Activated CD8-positive, alpha-beta memory T cell treated with anti-CD3 and anti-CD28 coated beads for 4 hours (primary cell): Measurements from ENCODE around the gene JRKL.
A peak's percentile ranks its signal among the peaks of the same experiment; 100 is the strongest.

Experiments used
- DNase-seq, 2 donors: peaks; one replicate each; pipeline ENCODE4 v3.0.0-alpha.2; 2020; ENCODE audit warnings: low read depth in 2 of 2

Gene JRKL

DNA sequence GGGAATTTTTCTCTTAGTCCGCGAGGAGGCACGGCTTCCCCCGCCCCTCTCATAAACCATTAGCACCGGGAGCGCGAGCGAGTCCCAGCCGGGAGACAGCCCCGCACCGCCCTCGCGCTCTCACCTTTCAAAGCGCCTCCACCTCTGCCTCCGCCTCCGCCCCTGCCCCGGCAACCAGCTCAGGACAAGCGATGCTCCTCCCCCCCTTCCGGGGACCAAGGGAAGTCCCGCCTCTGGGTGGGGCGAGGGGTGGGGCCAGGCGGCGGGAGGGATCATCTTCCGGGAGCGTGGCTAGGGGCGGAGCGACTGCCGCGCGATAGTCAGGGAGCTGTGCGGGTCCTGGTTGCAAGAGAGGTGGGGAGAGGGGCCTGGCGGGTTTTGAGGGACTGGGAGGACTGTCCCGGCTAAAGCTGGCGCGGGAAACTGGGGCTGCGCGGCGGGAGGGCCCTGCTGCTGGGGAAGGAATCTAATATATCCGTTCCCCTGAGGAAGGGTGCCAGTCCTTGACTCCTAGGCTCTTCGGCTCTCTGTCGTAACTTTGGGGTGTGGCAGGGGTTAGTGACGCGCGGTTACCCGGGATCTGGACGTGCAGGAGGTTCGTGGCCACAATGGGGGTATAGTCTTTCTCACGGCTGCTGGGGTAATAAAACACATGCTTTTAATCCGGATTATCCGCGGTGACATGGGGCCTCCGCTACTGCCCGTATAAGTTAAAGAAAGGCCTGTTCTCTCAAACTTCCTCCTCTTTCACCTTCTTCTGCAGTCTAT is at the start of gene JRKL, which contains the start of gene CCDC82:
TSS of gene JRKL (plus strand) at position 294 of the 768 bp plus-strand sequence. CDS start 637 bp downstream, outside the sequence.
TSS of gene CCDC82 (minus strand) at position 193 of the 768 bp plus-strand sequence. CDS start 5,165 bp downstream, outside the sequence.
- DNase-seq: peak; percentile 96 to 97

DNA sequence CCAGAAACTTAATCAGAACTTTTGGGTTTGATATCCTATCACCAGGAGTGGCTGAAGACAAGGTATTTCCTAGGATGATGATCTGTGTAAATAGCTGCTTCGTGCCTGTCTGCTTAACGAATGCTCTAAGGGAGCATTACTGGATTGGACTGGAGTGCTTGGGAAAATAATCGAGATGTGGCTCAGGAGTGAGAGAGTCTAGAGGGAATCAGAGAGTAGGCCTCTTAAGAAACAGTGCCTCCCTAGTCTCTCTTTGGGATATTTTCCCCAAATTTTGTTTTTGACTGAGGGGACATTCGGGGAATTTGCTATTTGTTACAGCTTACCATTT is 49.3 kb upstream of the JRKL start:
- no peak for DNase-seq

DNA sequence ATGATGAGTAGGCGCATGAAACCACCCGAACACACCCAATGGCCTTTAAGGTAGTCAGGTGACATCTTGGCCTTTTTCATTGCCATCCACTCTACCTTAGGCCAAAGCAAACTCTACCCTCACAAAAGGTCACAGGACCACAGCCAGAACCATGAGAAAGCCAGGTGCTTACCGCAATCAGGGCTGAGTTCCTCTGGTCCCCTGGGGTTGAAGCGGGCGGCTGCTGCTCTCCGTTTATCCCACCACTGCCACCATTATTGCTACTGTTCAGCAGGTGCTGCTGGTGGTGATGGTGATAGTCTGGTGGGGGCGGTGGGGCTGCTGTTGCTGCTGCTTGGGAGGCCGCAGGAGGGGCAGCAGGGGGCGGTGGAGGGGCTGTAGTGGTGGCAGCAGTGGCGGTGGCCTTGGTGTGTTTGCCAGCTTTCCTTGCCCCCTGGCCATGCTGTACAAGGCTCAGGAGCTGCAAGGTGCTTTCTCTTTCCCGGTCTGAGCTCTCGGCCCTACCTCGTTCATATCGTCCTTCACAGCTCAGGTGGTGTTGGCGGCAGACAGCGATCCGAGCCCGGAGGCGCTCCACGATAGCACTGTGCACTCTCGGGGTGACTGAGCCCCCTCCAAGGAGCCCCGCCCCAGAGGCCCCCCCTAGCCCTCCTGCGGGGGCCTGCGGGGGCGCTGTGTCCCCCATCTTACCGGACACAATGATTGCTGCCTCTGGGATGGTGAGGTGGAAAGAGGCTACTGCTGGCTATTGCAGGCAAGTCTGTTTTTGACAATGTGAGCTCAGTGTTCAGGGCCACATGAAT is 48.4 kb upstream of the JRKL start:
- peak in 1 of 2 donors; percentile 41 for DNase-seq

DNA sequence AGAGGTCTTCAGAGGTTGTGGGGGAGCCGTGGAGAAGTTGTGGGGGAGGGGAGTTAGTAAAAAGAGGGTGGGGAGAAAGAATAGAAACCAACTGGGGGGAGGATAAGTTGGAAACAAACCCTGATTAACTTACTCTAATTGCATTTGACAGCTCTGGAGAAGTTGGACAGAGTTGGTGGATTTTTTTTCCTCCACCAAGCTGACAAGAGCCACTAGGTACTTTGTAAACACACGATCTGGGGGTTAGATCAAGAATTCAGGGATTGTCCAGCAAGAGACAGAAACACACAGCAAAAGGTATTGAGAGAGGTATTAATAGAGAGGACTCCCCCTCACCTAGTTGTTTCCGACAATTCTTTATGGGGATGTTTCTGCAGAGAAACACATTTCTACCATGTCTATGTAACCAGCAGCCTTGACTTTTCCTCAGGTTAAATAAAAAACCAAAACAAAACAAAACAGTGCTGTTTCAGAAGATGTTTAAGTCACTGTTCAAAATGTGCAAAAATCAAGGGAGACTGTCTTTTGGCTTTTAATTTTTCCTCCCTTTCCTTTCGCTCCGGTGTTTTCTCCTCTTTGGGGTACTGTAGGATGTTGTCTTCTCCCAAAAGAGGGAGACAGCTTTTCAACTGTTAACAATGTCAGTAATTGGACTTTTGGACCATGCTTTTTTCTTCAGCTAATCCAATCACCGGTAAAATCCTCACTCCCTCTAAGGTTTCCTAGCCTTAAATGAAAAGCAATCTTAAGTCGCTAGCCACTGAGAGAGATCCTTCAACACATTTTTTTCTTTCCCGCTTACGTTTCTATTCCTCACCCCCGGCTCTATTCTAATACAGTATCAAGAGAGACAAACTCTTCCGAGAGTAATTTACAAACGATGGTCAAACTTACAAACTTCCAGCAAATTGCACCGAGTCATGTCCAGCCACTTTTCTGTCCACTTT is 47.5 kb upstream of the JRKL start:
- DNase-seq: no peak

DNA sequence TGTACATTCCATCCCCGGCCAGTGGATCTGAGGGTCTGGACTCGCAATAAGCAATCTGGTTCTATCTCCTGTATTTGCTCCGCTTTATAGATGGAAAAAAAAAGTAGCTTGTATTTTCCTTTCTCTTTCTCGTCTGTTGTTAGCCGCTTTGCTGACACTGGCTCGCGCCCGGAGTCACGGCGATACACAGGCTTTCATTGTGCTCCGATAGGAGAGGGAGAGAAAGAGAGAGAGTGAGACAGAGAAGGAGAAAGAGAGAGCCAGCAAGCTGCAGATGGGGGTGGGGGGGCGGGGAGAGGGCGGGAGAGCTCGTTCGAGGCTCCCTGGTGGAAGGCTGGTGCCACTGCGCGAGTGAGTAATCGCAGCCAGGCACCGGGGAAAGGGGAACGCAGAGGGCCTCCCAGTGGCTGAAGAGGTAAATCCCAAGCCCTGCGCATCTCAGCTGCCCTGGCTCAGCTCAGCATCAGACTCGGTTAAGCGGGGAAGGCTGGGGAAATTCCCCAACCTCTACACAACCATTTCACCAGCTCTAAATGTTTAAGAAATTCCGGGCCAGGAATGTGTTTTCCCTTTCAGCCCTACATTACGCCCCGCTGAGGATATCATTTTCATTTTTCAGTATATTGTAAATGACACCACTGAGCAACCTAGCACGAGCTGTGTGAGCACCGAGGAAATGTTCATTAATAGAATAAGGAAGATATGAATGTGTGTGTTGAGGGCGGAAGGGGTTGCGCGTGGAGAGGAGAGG is 46.7 kb upstream of the JRKL start, which contains the start of gene MAML2:
TSS of gene MAML2 (minus strand) at position 235 of the 751 bp plus-strand sequence. CDS start 1,300 bp downstream, outside the sequence.
- peak; percentile 78 to 91 for DNase-seq

DNA sequence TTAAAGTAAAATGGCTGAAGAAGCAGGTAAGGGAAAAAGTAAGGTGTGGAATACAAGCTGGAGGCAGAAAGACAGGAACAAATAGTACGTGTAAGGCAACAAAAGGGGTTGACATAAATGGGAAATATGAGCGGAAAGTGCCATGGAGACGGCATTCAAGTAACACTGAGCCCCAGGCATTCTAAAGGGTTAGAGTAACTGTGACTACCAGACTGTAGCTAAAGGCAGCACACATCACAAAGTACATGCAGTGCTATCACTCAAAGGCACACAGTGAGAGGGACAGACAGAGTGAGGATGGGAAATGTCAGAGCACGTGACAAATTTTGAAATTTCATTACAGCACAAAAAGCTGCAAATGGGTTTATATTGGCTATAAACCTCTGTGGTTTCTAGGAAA is 33.0 kb upstream of the JRKL start:
- DNase-seq: no peak

DNA sequence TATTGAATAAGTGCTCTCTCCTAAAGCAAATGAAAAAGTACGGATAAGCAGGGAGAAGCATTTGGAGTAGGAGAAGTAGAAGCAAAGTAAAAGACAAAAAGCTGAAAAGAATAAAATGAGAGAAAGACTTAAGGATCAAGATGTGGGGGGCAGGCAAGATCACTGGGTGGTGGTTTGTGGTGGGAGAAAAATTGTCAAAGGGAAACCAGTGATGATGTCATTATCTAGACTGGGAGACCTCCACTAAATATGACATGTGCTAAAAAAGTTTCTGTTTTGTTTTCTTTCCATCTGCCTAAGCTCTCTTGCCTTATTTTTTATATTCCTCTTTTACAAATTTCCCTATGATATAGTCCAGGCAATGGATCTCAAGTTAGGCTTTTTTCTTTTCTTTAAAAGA is 32.0 kb upstream of the JRKL start:
- no peak for DNase-seq

DNA sequence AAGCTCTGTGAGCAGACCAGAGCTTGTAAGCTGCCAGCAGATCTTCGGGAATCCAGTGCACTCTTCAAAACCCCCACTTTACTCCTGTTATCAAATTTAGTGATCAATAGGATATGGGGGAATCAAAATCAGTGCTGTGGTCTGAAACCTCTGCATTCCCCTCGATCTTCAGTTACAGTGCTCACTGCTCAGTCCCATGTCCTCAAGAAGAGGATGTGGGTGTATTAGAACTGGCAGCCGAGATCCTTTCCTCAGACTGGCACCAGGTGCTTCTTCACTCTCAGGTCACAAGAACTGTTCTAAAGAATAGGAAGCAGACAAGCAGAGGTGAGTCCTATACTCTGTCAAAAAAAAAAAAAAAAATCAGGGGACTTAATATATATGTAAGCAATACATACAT is 31.5 kb upstream of the JRKL start:
- DNase-seq: no peak

DNA sequence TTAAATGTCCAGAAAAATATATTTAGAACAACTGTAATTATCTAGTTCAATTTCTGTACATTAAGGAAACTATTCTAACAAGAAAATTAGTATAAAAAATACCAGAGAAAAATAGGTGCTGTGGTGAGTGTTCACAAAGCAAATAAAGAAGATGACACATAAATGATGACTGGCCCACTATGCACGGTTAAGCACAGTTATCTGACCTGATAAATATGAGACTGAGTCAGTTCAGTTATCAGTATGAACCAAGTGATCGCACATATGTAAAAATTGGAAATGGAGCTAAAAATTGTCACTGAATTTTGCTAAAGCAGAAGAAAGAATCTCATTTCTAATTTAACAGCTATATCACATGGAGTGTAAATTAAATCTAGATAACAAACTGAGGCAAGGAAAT is 28.0 kb upstream of the JRKL start:
- DNase-seq: no peak

DNA sequence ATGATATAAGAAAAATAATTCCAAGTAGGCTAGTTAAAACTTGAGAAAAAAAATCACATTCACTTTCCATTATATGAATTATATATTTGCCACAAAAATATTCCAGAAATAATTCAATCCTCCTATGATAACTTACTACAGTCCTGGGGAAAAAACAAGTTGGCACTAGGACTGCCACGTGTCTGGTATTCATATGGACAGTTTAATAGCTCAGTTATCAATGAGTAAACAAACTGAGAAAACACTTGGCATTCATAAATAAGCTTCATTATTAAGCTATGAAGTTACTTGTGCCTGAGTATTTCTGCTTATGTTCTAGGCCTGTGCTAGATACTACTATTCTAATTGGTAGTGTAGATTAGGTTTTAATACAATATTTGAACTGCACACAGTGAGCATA is 24.3 kb upstream of the JRKL start:
- no peak for DNase-seq

DNA sequence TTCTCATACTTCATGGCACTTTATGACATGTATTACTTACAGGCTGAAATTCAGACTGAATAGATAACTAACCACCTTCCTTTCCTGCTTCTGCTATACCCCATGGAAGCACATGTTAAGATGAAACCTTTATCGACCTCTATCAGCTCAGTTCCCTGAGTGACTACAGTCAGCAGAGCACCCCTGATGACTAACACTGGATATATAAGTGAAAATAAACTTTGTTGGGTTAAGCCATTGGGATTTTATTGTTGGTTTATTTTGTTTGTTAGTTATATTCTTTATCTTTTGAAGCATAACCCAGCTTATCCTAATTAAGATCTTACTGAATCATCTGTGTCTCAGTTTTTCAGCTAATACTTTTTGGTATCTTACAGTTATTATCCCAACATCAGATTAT is 23.8 kb upstream of the JRKL start:
- no peak for DNase-seq

DNA sequence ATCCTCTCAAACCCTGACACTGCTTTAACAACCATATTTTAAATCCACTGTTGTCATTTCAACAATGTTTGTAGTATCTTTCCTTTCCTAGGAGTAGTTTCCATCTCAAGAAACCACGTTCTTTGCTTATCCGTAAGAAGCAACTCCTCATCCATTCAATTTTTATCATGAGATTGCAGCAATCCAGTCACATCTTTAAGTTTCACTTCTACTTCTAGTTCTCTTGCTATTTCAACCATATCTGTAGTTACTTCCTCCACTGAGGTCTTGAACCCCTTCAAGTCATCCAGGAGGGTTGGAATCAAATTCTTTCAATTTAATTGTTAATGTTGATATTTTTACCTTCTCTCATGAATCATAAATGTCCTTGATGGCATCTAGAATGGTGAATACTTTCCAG is 22.5 kb upstream of the JRKL start:
- no peak for DNase-seq

DNA sequence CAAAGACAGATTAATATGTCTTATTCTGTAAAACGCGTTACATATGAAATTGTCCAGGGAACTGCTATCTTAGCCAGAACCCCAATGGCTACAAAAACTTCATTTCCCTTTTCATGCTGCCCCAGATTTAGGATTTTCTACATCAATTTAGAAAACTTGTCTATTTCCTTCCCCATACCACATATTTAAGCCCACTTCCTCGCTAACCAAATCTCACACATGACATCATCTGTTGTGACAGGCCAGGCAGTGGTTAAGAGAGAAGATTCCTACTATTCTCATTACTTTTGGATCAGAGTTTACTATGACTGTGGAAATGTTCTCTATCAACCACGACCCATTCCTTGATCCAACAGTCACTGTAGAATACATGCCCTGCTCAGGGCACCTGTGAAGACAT is 16.0 kb upstream of the JRKL start:
- no peak for DNase-seq

DNA sequence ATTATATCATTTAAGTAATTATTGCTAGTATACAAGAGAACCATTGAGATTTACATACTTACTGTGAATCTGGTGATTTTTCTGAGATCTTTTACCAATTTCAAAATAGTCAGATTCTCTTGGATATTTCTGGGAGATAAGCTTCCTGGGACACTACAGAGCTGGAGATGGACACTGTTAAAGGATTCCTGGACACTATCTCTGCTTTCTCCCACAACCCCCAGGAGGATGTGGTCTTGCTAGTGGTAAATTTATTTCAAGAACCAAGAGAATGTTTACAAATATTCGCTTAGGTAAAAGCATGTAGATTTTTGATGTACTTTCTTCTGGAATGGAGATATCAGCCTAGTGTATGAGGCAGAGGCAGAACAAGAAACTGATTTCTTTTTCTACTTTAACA is 13.0 kb upstream of the JRKL start:
- DNase-seq: no peak

DNA sequence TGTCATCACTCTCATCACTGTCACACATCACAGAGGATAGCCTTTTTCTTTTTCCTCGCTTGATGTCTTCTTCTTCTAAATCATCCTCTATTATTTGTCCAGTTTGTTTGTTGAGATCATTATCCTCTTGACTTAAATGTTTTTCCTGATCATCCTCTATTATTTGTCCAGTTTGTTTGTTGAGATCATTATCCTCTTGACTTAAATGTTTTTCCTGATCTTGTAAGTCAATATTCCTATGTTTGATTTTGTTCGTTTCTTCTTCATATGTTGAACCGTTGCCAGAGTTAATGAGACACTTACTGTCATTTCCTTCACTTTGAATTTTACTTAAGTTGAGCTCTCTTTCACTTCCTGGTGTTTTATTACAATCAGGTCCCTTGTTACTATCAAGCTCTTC is 5.7 kb upstream of the JRKL start:
- DNase-seq: no peak

DNA sequence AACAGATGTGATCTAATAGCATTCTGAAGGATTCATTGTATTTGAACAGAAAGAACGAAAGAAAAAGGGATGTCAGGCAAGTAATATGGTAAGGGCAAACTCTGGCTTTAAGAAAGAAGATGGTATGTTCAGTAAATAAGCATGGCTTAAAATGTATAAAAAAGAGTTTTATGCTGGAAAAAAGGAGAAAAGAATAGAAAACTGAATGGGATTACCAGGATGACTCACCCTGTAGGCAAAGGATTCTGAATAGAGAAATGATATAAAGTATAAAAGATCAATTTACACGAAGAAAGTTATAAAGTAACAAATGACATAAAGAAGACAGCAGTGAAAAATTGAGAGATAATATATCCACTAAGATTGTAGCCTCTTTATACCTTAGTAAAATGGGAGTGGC is 4.6 kb upstream of the JRKL start:
- no peak for DNase-seq

DNA sequence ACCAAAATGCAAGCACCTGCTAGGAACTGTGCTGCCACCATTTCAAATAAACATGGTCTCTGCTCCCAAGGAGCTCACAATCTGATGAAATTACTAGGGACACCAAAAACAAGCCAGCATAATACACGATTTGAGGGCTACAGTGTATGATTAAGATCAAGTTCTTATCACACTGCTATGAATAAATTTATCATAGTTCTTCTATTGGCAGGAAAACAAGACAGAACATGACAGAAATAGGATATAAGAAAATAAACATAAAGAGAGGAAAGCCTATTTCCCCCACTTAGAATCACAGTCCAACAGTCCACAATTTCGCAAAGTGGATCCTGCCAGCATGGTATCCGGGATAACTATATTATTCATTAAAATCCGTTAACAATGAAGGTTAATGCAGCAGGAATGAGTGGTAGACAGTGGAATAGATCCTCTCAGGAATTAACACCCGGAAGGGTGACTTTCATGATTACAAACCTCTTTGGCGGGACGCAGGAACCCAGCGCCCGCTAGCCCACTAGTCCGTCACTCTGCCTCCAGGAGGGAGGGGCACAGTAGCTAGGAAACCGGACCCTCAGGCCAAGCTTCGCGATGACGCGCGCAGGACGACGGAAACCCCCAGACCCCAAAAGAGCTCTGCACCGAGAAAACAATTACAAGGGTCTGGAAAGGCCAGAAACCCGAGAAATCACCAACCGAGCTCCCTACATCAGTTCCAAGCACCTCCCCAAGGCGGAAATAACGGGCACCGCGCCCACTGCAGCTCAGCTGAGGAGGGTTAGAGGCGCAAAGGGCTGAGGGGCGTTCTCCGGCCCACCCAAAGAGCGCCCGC is 708 bp upstream of the JRKL start:
- DNase-seq: no peak

DNA sequence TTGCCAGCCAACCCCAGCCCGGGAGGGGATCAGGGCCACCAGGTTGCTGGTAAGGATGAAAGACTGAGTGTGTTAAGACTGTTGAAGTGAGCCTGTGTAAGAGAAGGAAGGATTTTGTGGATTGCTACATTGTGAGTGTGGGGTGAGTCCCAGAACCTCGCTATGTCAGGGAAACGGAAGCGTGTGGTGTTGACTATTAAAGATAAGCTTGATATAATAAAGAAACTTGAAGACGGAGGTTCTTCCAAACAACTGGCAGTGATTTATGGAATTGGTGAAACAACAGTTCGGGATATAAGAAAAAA is 627 bp downstream of the JRKL start:
- no peak for DNase-seq

DNA sequence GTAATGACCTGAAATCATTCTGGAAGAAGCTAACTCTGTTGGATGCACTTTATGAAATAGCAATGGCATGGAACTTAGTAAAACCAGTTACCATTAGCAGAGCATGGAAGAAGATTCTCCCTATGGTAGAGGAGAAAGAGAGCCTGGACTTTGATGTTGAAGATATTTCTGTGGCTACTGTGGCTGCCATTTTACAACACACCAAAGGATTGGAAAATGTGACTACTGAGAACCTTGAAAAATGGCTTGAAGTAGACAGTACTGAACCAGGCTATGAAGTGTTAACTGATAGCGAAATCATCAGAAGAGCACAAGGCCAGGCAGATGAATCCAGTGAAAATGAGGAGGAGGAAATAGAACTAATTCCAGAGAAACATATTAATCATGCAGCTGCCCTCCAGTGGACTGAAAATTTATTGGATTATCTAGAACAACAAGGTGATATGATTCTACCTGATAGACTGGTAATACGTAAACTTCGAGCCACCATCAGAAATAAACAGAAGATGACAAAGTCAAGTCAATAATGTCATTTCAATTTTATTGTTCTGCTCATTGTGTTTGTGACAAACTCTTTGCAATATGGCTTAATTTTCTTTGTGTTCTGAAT is 2.0 kb downstream of the JRKL start:
- no peak for DNase-seq

DNA sequence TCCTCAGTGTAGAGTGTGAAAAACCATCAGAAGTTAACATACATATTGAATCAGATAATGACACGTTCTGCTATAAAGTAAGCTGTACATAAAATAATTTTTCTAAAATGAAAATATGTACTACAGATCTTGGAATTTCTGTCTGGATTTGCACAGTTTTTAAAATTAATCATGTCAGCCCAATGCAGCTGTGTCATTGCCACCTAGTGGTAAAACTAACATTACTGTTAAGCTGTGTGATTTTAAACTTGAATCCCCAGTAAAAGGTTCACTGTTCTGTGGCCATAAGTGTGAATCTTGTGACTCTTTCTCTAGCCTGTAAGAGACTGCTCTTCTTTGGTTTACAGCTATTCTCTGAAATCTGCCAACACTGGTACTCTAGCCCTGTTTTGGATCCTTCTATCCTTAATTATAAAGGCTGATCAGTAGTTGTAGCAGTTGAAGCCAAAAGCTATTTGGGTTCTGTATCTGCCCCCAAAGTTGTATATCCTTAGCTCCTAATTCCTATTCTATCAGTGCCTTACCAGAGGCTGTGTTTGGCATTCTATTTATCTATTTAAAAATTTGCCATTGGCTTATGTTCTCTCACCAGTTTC is 4.0 kb downstream of the JRKL start:
- DNase-seq: no peak
